ACHN (cell line): ENCODE data around the gene P2RY12.
A peak's percentile ranks its signal among the peaks of the same experiment; 100 is the strongest.

Experiments
- DNase-seq: peaks from one replicate; pipeline ENCODE4 v3.0.0-alpha.2; 2015
- in situ Hi-C: cut with HindIII; loops from 2 replicates; pipeline ENCODE4 v1.10.0; 2017; ENCODE audit warnings: low sequenced_read_pairs, low pct_ligation_motif_present, low pct_unique_long_range_greater_than_20kb

P2RY12 gene

DNA sequence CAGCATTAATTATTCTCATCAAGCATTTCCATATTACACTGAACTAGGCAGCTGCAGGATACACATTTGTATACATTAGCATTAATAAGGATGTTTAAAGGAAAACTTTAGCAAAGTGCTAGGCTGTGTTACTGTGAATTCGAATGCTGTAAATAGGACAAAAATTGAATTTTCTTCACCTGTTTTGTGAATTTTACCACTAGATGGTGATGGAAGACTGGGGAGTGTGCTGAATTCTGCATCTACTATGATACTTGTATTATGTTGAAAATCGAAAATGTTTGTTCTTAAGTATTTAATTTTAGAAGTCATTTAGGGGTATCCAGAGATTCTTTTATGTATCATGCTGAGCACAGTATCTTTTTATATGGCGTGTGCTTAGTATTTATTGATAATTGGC lies 93.9 kb downstream of the P2RY12 start:
- in situ Hi-C loops: no loop called here
- peak; percentile 45 for DNase-seq

DNA sequence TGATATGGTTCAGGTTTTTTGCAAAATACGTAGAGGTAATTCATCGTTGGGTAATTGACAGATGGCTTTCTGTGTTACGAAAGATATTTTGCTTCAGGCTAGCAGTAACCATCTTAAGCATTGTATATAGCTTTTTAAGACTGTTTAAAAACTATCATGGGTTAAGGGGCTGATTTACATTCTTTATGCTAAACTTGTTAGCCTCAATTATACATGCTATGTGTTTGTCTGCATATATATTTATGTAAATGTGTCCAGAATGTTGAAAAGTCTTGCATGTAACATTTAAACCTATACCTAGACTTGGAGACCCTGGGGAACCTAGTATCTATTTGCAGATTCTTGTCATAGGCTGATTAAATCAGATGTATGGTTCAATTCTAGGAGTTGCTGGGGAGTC lies 95.1 kb downstream of the P2RY12 start:
- no peak for DNase-seq
- in situ Hi-C loops: no loop called here
